HCT116 (cell line): Measurements from ENCODE around the gene TATDN2. TPM values are rescaled to one million over a fixed set of nuclear protein-coding genes. Genes with fewer than 3 reads are reported as not detected.

ENCODE experiments used
- ATAC-seq: fragments of 200-7000 bp; cut with Tn5 transposase; 2 replicates; pipeline ENCODE4 v1.9.1; 2020; ENCODE audit warnings: mild to moderate bottlenecking, moderate library complexity
- BruUV-seq: library from RNA; stranded (reverse); fragments of 400-500 nt; replicated peaks from 2 replicates; lab custom pipeline; 2021; lab: Mats Ljungman, UMichigan
- CTCF ChIA-PET: fragments of 300-600 bp; sonication (Branson Sonifier 250); formaldehyde crosslinking; loops from one replicate; lab custom pipeline; 2021; ENCODE audit warnings: antibody characterized with exemption; lab: Charles Lee
- POLR2A ChIA-PET: fragments of 300-600, 350-600 bp; sonication (Branson Sonifier 250); formaldehyde crosslinking; loops from one replicate; lab custom pipeline; 2021; ENCODE audit warnings: antibody characterized with exemption; lab: Charles Lee
- RAD21 ChIA-PET, 2 experiments: fragments of 300-600 bp; sonication (Branson Sonifier 250); formaldehyde crosslinking; loops; one replicate each; lab custom pipeline; 2023; ENCODE audit warnings: low total read pairs in 2 of 2; ENCODE audit not compliant: uncharacterized antibody in 2 of 2, unreplicated experiment in 2 of 2, low non-redundant PET in 1 of 2; lab: Charles Lee
- DNase-seq: peaks from one replicate; pipeline ENCODE4 v3.0.0-alpha.2; 2010; ENCODE audit warnings: low read depth, low spot score
- H2AFZ ChIP-seq: fragments of 200-600 bp; shearing (Covaris generic), sonication (generic); 2 replicates; pipeline ENCODE4 v1.6.1; 2017; ENCODE audit warnings: low read depth, mixed run types, mixed read lengths, antibody characterized with exemption, low read length; ENCODE audit not compliant: poor library complexity, severe bottlenecking
- H3K27ac ChIP-seq: 2 replicates; pipeline ENCODE4 v1.5.1; 2012; ENCODE audit warnings: low read depth, low read length
- H3K27me3 ChIP-seq: fragments of 200-600 bp; sonication (generic); 2 replicates; pipeline ENCODE4 v1.6.1; 2016; ENCODE audit warnings: mixed run types, low read length, mixed read lengths; ENCODE audit not compliant: insufficient read depth
- H3K36me3 ChIP-seq, 2 experiments: fragments of 200-500 bp in 1 of 2; fragments of 200-600 bp in 1 of 2; sonication (Bioruptor generic) in 1 of 2; sonication (generic) in 1 of 2; 2 replicates each; pipeline versions ENCODE4 v1.5.1 to v1.6.1; 2014 to 2016; ENCODE audit warnings: low read length in 2 of 2, inconsistent platforms in 1 of 2, mixed read lengths in 1 of 2, mixed run types in 1 of 2; ENCODE audit not compliant: insufficient read depth in 2 of 2, control insufficient read depth in 1 of 2
- H3K4me1 ChIP-seq, 2 experiments: fragments of 200-600 bp in 1 of 2; sonication (generic) in 1 of 2; 2 replicates each; pipeline versions ENCODE4 v1.5.1 to v1.6.1; 2012 to 2017; ENCODE audit warnings: low read length in 2 of 2, inconsistent platforms in 1 of 2, mild to moderate bottlenecking in 1 of 2, mixed read lengths in 1 of 2, mixed run types in 1 of 2, moderate library complexity in 1 of 2; ENCODE audit not compliant: insufficient read depth in 2 of 2, control insufficient read depth in 1 of 2
- H3K4me2 ChIP-seq: fragments of 200-600 bp; sonication (generic); 2 replicates; pipeline ENCODE4 v1.6.1; 2017; ENCODE audit warnings: mixed run types, low read length, mixed read lengths
- H3K4me3 ChIP-seq, 2 experiments: fragments of 200-600 bp in 1 of 2; sonication (generic) in 1 of 2; replicated peaks in 1 of 2; 2 replicates each; pipeline ENCODE4 v1.5.1; 2011 to 2016; ENCODE audit warnings: low read length in 2 of 2, control low read depth in 1 of 2, low read depth in 1 of 2, mild to moderate bottlenecking in 1 of 2, mixed read lengths in 1 of 2, mixed run types in 1 of 2
- H3K79me2 ChIP-seq: fragments of 200-600 bp; sonication (generic); 2 replicates; pipeline ENCODE4 v1.6.1; 2017; ENCODE audit warnings: mild to moderate bottlenecking, mixed run types, low read length, moderate library complexity, mixed read lengths; ENCODE audit not compliant: insufficient read depth
- H3K9ac ChIP-seq: fragments of 200-600 bp; sonication (generic); 2 replicates; pipeline ENCODE4 v1.6.1; 2016; ENCODE audit warnings: low read length, mixed read lengths
- H3K9me2 ChIP-seq: fragments of 200-600 bp; sonication (generic), shearing (Covaris generic); 2 replicates; pipeline ENCODE4 v1.6.1; 2017; ENCODE audit warnings: mixed run types, mild to moderate bottlenecking, moderate library complexity; ENCODE audit not compliant: insufficient read depth
- H3K9me3 ChIP-seq, 2 experiments: fragments of 200-500 bp in 1 of 2; fragments of 200-600 bp in 1 of 2; sonication (Bioruptor generic) in 1 of 2; sonication (generic) in 1 of 2; 2 replicates each; pipeline ENCODE4 v1.6.1; 2014 to 2017; ENCODE audit warnings: low read length in 2 of 2, mixed read lengths in 2 of 2, inconsistent platforms in 1 of 2, low read depth in 1 of 2, mild to moderate bottlenecking in 1 of 2, mixed run types in 1 of 2, moderate library complexity in 1 of 2; ENCODE audit not compliant: control insufficient read depth in 1 of 2, insufficient read depth in 1 of 2
- H4K20me1 ChIP-seq: fragments of 200-600 bp; sonication (generic), shearing (Covaris generic); 2 replicates; pipeline ENCODE4 v1.6.1; 2017; ENCODE audit warnings: mixed run types, mild to moderate bottlenecking, moderate library complexity; ENCODE audit not compliant: insufficient read depth
- ATF3 ChIP-seq: IDR thresholded peaks from 2 replicates; pipeline ENCODE4 v1.6.1; 2012
- EGR1 ChIP-seq: IDR thresholded peaks from 2 replicates; pipeline ENCODE4 v1.6.1; 2012; ENCODE audit warnings: low read depth
- ELF1 ChIP-seq: IDR thresholded peaks from 2 replicates; pipeline ENCODE4 v1.6.1; 2012; ENCODE audit warnings: low read depth, borderline replicate concordance
- EZH2phosphoT487 ChIP-seq: fragments of 200-600 bp; IDR thresholded peaks from 2 replicates; pipeline ENCODE4 v1.6.1; 2018; ENCODE audit warnings: antibody characterized with exemption, borderline replicate concordance
- JUND ChIP-seq: IDR thresholded peaks from 2 replicates; pipeline ENCODE4 v1.6.1; 2012
- MAX ChIP-seq: IDR thresholded peaks from 2 replicates; pipeline ENCODE4 v1.6.1; 2012
- POLR2A ChIP-seq: IDR thresholded peaks from 2 replicates; pipeline ENCODE4 v1.7.0; 2011; ENCODE audit warnings: borderline replicate concordance; ENCODE audit not compliant: insufficient read depth, insufficient read length; ENCODE audit errors: extremely low read depth
- REST ChIP-seq: IDR thresholded peaks from 2 replicates; pipeline ENCODE4 v1.6.1; 2012; ENCODE audit warnings: low read depth
- SIN3A ChIP-seq: IDR thresholded peaks from 2 replicates; pipeline ENCODE4 v1.6.1; 2012; ENCODE audit warnings: low read depth
- ZNF274 ChIP-seq: fragments of 200-500 bp; sonication (Bioruptor generic); IDR thresholded peaks from 2 replicates; pipeline ENCODE4 v1.6.1; 2014; ENCODE audit warnings: mild to moderate bottlenecking, low read depth, low read length, inconsistent platforms
- intact Hi-C: fragments of 100-400 bp; cut with micrococcal nuclease; formaldehyde crosslinking; loops from 2 replicates; pipeline ENCODE4 v1.10.0; 2022
- total RNA-seq: library from RNA; stranded (reverse); gene quantifications from one replicate; pipeline ENCODE4 v1.2.1, GENCODE V29; 2021; ENCODE audit not compliant: unreplicated experiment

The TATDN2 gene
- total RNA-seq, 1 experiment from 2014 or later, result 26.8 TPM

- ATAC-seq (no peak), DNase-seq (no peak)
- no peak overlapping the region for H2AFZ ChIP-seq
- H3K79me2 ChIP-seq, result no peaks in the 10 kb centered on the region
- H3K27ac ChIP-seq, result no peak overlapping the region
- ChIA-PET RAD21 (no interaction called here), POLR2A (no interaction called here), CTCF (no interaction called here)
- no peaks in the 10 kb centered on the region for H3K4me1 ChIP-seq
- H4K20me1 ChIP-seq, result no peaks in the 10 kb centered on the region
- no peak overlapping the region for H3K4me3 ChIP-seq
- BruUV-seq, result no TSS peak
- intact Hi-C loops, result no loop called here
- TF ChIP-seq REST, result no peak
- TF ChIP-seq SIN3A, result no peak
- no peak for TF ChIP-seq ATF3
- no peak for TF ChIP-seq EZH2phosphoT487
- TF ChIP-seq POLR2A, result no peak
- no peak for TF ChIP-seq ELF1
- no peak for TF ChIP-seq MAX
- no peak for TF ChIP-seq EGR1
- TF ChIP-seq JUND, result no peak
- TF ChIP-seq ZNF274, result no peak
- H3K27me3 ChIP-seq, result no peaks in the 10 kb centered on the region
- H3K9me3 ChIP-seq, result no peaks in the 10 kb centered on the region
- H3K4me2 ChIP-seq, result no peak overlapping the region
- no peaks in the 10 kb centered on the region for H3K36me3 ChIP-seq
- no peaks in the 10 kb centered on the region for H3K9me2 ChIP-seq
- no peak overlapping the region for H3K9ac ChIP-seq
These were observed 9.7 kb upstream of the TATDN2 start for GRCh38 chr3:10238345-10239183.
